IMR-90 (cell line): Measurements from ENCODE around the gene DPYSL3.

Experiments used
- POLR2A ChIP-seq: IDR thresholded peaks from 2 replicates; pipeline ENCODE4 v1.6.1; 2012; ENCODE audit warnings: mild to moderate bottlenecking, low read depth, low read length
- RAD21 ChIP-seq: IDR thresholded peaks from 2 replicates; pipeline ENCODE4 v1.6.1; 2012; ENCODE audit warnings: low read length, improper control_type of control experiment
- TF ChIP-seq, protein P1 (sequence below): conservative IDR thresholded peaks from 2 replicates; pipeline ENCODE4 v1.5.1; 2012; ENCODE audit warnings: mild to moderate bottlenecking, low read depth, low read length, improper control_type of control experiment
- TF ChIP-seq, protein P2 (sequence below): fragments of 150-350 bp; IDR thresholded peaks from 2 replicates; pipeline ENCODE4 v1.6.1; 2017; ENCODE audit warnings: mild to moderate bottlenecking, antibody characterized with exemption, low read length, low read depth

DNA sequence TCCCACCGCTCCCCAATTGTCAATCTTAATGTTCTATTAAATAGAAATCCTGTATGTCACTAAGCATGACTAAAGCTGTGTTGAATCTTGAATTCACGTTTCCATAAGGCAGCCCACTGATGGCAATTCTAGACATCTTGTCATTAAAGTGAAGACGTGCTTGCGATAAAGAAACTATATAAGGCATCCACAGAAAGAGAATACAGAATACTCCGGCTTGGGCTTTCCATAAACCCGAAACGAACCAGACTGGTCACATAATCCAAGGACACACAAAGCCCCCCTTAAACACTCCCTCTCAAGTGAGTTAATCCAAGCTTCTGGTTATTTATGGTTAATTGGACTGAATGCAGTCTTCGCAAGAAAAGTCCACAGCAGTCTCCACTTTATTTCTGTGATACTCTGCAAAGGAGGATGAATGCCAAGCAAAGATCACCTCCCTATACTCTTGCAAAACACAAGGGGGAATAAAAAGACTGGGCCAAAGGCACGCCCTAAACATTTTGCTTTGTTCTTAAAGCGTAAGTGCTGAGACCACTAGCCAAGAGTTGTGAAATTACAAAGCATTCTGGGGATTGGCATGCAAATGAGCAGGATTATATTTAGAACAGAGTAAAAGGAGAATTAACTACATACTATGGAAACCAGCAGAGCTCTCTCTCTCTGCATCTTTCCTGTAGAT, 54.7 kb downstream of the DPYSL3 start:
- TF ChIP-seq, protein P1, sequence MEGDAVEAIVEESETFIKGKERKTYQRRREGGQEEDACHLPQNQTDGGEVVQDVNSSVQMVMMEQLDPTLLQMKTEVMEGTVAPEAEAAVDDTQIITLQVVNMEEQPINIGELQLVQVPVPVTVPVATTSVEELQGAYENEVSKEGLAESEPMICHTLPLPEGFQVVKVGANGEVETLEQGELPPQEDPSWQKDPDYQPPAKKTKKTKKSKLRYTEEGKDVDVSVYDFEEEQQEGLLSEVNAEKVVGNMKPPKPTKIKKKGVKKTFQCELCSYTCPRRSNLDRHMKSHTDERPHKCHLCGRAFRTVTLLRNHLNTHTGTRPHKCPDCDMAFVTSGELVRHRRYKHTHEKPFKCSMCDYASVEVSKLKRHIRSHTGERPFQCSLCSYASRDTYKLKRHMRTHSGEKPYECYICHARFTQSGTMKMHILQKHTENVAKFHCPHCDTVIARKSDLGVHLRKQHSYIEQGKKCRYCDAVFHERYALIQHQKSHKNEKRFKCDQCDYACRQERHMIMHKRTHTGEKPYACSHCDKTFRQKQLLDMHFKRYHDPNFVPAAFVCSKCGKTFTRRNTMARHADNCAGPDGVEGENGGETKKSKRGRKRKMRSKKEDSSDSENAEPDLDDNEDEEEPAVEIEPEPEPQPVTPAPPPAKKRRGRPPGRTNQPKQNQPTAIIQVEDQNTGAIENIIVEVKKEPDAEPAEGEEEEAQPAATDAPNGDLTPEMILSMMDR: no peak
- TF ChIP-seq RAD21 (no peak), POLR2A (no peak)
- TF ChIP-seq, protein P2, sequence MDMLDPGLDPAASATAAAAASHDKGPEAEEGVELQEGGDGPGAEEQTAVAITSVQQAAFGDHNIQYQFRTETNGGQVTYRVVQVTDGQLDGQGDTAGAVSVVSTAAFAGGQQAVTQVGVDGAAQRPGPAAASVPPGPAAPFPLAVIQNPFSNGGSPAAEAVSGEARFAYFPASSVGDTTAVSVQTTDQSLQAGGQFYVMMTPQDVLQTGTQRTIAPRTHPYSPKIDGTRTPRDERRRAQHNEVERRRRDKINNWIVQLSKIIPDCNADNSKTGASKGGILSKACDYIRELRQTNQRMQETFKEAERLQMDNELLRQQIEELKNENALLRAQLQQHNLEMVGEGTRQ: no peak
